RWPE1 (cell line): ENCODE results near the gene ETV4.

Experiments
- CTCF ChIA-PET: fragments of 350-600 bp; sonication (Branson Sonifier 250); formaldehyde crosslinking; extraction: SDS; loops from one replicate; lab custom pipeline; 2021; lab: Yijun Ruan, JAX
- POLR2A ChIA-PET: fragments of 400-600 bp; formaldehyde crosslinking; extraction: SDS; loops from one replicate; lab custom pipeline; 2020; ENCODE audit warnings: antibody characterized with exemption; ENCODE audit not compliant: low non-redundant PET; lab: Yijun Ruan, JAX
- DNase-seq: peaks from one replicate; pipeline ENCODE4 v3.0.0; 2012; ENCODE audit warnings: low spot score
- H3K27ac ChIP-seq: fragments of 450-650 bp; 2 replicates; pipeline ENCODE4 v1.5.1; 2017
- CTCF ChIP-seq: fragments of 450-650 bp; conservative IDR thresholded peaks from 2 replicates; pipeline ENCODE4 v1.5.1; 2017; ENCODE audit warnings: low read depth, mild to moderate bottlenecking

ETV4 gene

DNA sequence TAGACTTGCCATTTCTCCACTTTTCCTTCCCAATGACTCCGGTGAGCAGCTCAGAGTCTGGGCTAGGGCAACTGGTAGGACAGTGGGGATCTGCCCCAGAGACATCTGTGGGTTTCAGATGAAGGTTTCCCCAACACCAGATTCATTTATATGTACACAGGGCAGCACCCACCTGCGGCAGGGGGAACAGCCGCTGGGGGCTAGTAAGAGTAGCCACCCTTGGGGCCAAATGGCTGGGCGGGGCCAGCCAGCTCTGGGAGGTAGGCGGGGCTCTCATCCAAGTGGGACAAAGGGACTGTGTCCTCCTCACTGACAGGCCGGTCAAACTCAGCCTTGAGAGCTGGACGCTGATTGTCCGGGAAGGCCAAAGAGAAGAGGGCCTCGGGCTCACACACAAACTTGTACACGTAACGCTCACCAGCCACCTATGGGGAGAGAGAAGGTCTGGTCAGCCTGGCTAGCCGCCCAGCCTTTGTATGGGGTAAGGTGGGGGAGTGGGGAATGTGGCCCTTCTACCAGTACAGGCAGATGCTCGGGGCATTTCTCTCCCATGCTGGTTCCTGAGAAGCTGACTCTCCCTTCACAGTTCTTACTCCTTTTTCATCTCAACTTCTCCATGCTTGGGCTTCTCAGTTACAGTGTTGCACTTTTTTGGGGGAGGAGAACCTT, 17.7 kb downstream of the ETV4 start:
- DNase-seq, result no peak
- ChIA-PET CTCF (no interaction called here), POLR2A (no interaction called here)
- TF ChIP-seq CTCF, result no peak
- peak overlapping the region; percentile 87 for H3K27ac ChIP-seq

- no peak for TF ChIP-seq CTCF
- ChIA-PET POLR2A (interaction anchor here (0.8 kb wide), 1 partner anchor 29 kb away, joined by 5 read pairs; no protein-coding TSS in a partner anchor), CTCF (interaction anchor here (0.6 to 1.7 kb wide), 2 partner anchors 147 to 413 kb away, joined by 9 read pairs; no protein-coding TSS in a partner anchor)
- no peak for DNase-seq
- H3K27ac ChIP-seq, result peak overlapping the region; percentile 87
These were observed 19.1 kb downstream of the ETV4 start for GRCh38 chr17:43526886-43527648.

DNA sequence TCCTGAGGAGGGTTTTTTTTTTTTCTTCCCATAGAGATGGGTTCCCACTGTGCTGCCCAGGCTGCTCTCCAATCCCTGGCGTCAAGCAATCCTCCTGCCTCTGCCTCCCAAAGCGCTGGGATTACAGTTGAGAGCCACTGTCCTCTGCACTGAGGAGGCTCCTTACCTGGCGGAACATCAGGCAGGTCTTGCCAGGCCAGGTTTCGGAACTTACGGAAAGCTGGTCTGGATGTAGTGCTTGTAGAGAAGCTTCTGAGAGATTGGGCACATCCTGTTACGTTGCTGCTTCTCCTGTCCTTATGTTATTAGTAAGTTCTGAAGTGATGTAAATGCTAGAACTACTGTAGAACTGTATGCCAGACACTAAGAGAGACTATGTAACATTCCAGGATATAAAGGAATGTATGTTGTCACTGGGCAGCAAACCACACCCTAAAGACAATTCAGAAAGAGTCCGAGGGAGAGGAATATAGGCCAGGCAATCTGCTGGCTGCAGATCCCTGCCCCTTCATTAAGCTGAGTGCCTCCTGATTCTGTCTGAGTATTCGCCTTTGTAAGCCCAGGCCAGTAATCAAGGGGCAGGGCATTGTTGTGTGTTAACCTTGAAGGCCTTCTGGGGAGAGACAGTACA, 21.1 kb downstream of the ETV4 start:
- no peak for DNase-seq
- H3K27ac ChIP-seq, result peak overlapping the region; percentile 31; the same call in 1 of the 2 replicates
- no peak for TF ChIP-seq CTCF
- ChIA-PET POLR2A (no interaction called here), CTCF (interaction anchor here (0.6 to 1.7 kb wide), 2 partner anchors 149 to 559 kb away, joined by 3 to 9 read pairs; no protein-coding TSS in a partner anchor)

GRCh38 chr17:43521389-43521788, 24.8 kb downstream of the ETV4 start:
- TF ChIP-seq CTCF, result no peak
- ChIA-PET CTCF (interaction anchor here (0.7 to 1.2 kb wide), 2 partner anchors 26 to 152 kb away, joined by 4 to 5 read pairs; no protein-coding TSS in a partner anchor), POLR2A (no interaction called here)
- H3K27ac ChIP-seq, result no peak overlapping the region
- DNase-seq, result no peak

DNA sequence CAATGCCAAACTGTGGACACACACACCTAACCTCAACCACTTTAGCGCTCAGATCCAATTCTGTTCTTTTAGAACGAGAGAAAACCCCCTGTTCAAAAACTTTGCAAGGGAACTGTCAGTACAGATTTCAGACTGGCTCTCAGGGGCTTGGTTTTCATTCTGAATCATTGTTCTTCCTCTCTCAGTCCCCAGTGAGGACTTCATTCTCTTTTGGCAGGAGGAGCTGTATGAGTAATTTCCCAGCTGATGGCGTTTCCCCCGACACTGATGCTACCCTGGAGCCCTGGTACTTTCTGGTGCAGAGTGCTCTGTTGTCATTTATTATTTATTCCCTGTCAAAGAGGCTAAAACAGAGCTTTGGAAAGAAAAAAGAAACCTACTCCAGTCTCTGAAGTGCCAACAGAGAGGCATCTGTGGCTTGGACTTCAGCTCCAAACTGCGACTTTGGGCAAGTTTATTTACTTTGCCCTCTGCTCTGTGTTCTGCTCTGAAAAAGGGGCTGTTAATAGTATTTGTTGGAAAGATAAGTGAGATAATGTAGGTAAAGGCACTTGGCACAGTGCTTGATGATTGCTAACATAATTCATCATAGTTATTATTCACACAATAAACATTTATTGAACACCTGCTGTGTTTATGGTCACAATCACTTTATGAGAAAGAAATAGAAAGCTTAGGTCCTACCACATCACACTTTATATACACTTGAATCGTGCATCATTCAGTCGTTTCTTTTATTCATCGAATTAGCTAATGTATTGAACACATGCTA, 28.3 kb downstream of the ETV4 start:
- TF ChIP-seq CTCF, result no peak
- H3K27ac ChIP-seq, result no peak overlapping the region
- ChIA-PET CTCF (interaction anchor here (0.5 to 0.9 kb wide), 2 partner anchors 34 to 248 kb away, joined by 3 to 4 read pairs; partner anchors contain the start of gene DHX8), POLR2A (no interaction called here)
- no peak for DNase-seq
